GM13976 (cell line): ENCODE results near the gene COBLL1.

Experiments used
- DNase-seq: peaks from one replicate; pipeline ENCODE4 v3.0.0; 2012; ENCODE audit warnings: low spot score
- CTCF ChIP-seq: IDR thresholded peaks from 2 replicates; pipeline ENCODE4 v1.5.1; 2012; ENCODE audit warnings: borderline replicate concordance, mild to moderate bottlenecking; ENCODE audit not compliant: insufficient read depth; ENCODE audit errors: extremely low read depth, missing control alignments, control extremely low read depth
- in situ Hi-C: fragments of 300-500 bp; cut with MboI; formaldehyde crosslinking; loops from one replicate; pipeline ENCODE4 v1.12.0; 2022; ENCODE audit warnings: low sequenced_read_pairs, mixed read lengths, inconsistent platforms; ENCODE audit not compliant: unreplicated experiment

Gene COBLL1

GRCh38 chr2:164841719-164842623 lies at the start of gene COBLL1:
TSS of gene COBLL1 (minus strand) at chr2:164841823. CDS start at chr2:164841196, 627 bp downstream.
- peak; percentile 42 for TF ChIP-seq CTCF
- in situ Hi-C loops, result no loop called here
- DNase-seq, result peak; percentile 59

GRCh38 chr2:164890544-164890943 lies 48.9 kb upstream of the COBLL1 start:
- in situ Hi-C loops, result no loop called here
- no peak for DNase-seq
- TF ChIP-seq CTCF, result no peak

GRCh38 chr2:164888592-164888991 lies 47.0 kb upstream of the COBLL1 start:
- TF ChIP-seq CTCF, result no peak
- in situ Hi-C loops, result no loop called here
- no peak for DNase-seq

- in situ Hi-C loops, result no loop called here
- TF ChIP-seq CTCF, result no peak
These were observed 46.0 kb upstream of the COBLL1 start for GRCh38 chr2:164887434-164888144.

GRCh38 chr2:164882276-164882675 lies 40.7 kb upstream of the COBLL1 start:
- no peak for TF ChIP-seq CTCF
- no peak for DNase-seq
- in situ Hi-C loops, result no loop called here

More at GRCh38 chr2:164887434-164888144, 46.0 kb upstream of the COBLL1 start:
- no peak for DNase-seq

- no peak for DNase-seq
- TF ChIP-seq CTCF, result no peak
- in situ Hi-C loops, result no loop called here
These were observed 39.9 kb upstream of the COBLL1 start for GRCh38 chr2:164881524-164881923.
